K562 (cell line): ENCODE results near the gene CHN2. TPM values are rescaled to one million over a fixed set of nuclear protein-coding genes. Genes with fewer than 3 reads are reported as not detected.

Experiments used
- ATAC-seq: fragments of 200-7000 bp; cut with Tn5 transposase; 3 replicates; pipeline ENCODE4 v1.9.1; 2020; ENCODE audit warnings: moderate library complexity
- BruUV-seq: library from RNA; stranded (reverse); fragments of 400-500 nt; replicated peaks from 2 replicates; lab custom pipeline; 2021; lab: Mats Ljungman, UMichigan
- CTCF ChIA-PET: fragments of 300-600 bp; formaldehyde crosslinking; extraction: SDS; loops from one replicate; lab custom pipeline; 2021; ENCODE audit warnings: low intra/inter-chr PET ratio; lab: Yijun Ruan, JAX
- POLR2A ChIA-PET: fragments of 300-600, 350-650 bp; sonication (Branson Sonifier 250); formaldehyde crosslinking; extraction: SDS; loops from one replicate; lab custom pipeline; 2021; ENCODE audit warnings: antibody characterized with exemption, inconsistent platforms; lab: Yijun Ruan, JAX
- DNase-seq, 4 experiments: peaks; one replicate each; pipeline versions ENCODE4 v3.0.0 to v3.0.0-alpha.2; 2011 to 2018; ENCODE audit warnings: low spot score in 3 of 4, mixed read lengths in 3 of 4; ENCODE audit errors: extremely low read depth in 1 of 4
- FAIRE-seq: peaks from 2 replicates; lab custom pipeline; 2011; peaks lifted over from hg19 to GRCh38; lab: Jason Lieb, UNC
- H2AFZ ChIP-seq: 2 replicates; pipeline ENCODE4 v1.6.0; 2011; ENCODE audit warnings: low read depth, low read length, control low read depth, inconsistent platforms
- H3K27ac ChIP-seq: fragments of 200-600 bp; 3 replicates; pipeline ENCODE4 v1.8.0; 2011; ENCODE audit warnings: low read depth, mild to moderate bottlenecking, control low read depth, inconsistent platforms, low read length, moderate library complexity, mixed read lengths; ENCODE audit errors: extremely low read depth
- H3K27me3 ChIP-seq, 2 experiments: fragments of 300-600 bp in 1 of 2; 2 replicates in 1 of 2; 3 replicates in 1 of 2; pipeline versions ENCODE4 v1.6.0 to v1.8.0; 2011; ENCODE audit warnings: inconsistent platforms in 2 of 2, low read length in 2 of 2, mild to moderate bottlenecking in 1 of 2, mixed read lengths in 1 of 2, moderate library complexity in 1 of 2; ENCODE audit not compliant: control insufficient read depth in 2 of 2, insufficient read depth in 2 of 2
- H3K36me3 ChIP-seq: fragments of 300-600 bp; 3 replicates; pipeline ENCODE4 v1.8.0; 2011; ENCODE audit warnings: mild to moderate bottlenecking, low read length, inconsistent platforms; ENCODE audit not compliant: control insufficient read depth, insufficient read depth
- H3K4me1 ChIP-seq, 2 experiments: fragments of 200-600 bp in 1 of 2; replicated peaks in 1 of 2; 2 replicates in 1 of 2; 3 replicates in 1 of 2; pipeline versions ENCODE4 v1.5.1 to v1.8.0; 2011; ENCODE audit warnings: inconsistent platforms in 2 of 2, low read length in 2 of 2, mild to moderate bottlenecking in 1 of 2, mixed read lengths in 1 of 2, moderate library complexity in 1 of 2; ENCODE audit not compliant: control insufficient read depth in 2 of 2, insufficient read depth in 2 of 2
- H3K4me2 ChIP-seq: 2 replicates; pipeline ENCODE4 v1.6.1; 2011; ENCODE audit warnings: low read length, control low read depth, inconsistent platforms, mixed read lengths; ENCODE audit not compliant: insufficient read depth
- H3K4me3 ChIP-seq: fragments of 200-600 bp; sonication (generic), shearing (Covaris generic); 2 replicates; pipeline ENCODE4 v1.5.1; 2016; ENCODE audit warnings: control low read depth, inconsistent platforms
- H3K79me2 ChIP-seq: fragments of 200-600 bp; 3 replicates; pipeline ENCODE4 v1.8.0; 2011; ENCODE audit warnings: low read length, inconsistent platforms; ENCODE audit not compliant: control insufficient read depth, insufficient read depth
- H3K9ac ChIP-seq, 2 experiments: 2 replicates each; pipeline versions ENCODE4 v1.6.0 to v1.6.1; 2011; ENCODE audit warnings: low read depth in 2 of 2, low read length in 2 of 2, control low read depth in 1 of 2, inconsistent platforms in 1 of 2, mild to moderate bottlenecking in 1 of 2, mixed read lengths in 1 of 2; ENCODE audit not compliant: insufficient read depth in 1 of 2
- H3K9me1 ChIP-seq: one replicate; pipeline ENCODE4 v1.6.0; 2011; ENCODE audit warnings: inconsistent platforms, mild to moderate bottlenecking, low read length, moderate library complexity; ENCODE audit not compliant: control insufficient read depth, insufficient read depth
- H3K9me3 ChIP-seq: replicated peaks from 2 replicates; pipeline ENCODE4 v1.5.1; 2011; ENCODE audit warnings: low read depth, low read length, inconsistent platforms; ENCODE audit not compliant: control insufficient read depth, insufficient read depth
- H4K20me1 ChIP-seq: replicated peaks from 2 replicates; pipeline ENCODE4 v1.6.1; 2011; ENCODE audit warnings: low read length, inconsistent platforms, mixed read lengths; ENCODE audit not compliant: control insufficient read depth, insufficient read depth
- CBX2 ChIP-seq: fragments of 200-600 bp; sonication (generic); IDR thresholded peaks from one replicate; pipeline ENCODE4 v1.6.1; 2012; ENCODE audit warnings: mild to moderate bottlenecking, low read length, inconsistent platforms; ENCODE audit not compliant: insufficient read depth, poor library complexity, severe bottlenecking
- FOXM1 ChIP-seq, 2 experiments: fragments of 450-650 bp in 1 of 2; sonication (generic) in 1 of 2; formaldehyde crosslinking in 1 of 2; IDR thresholded peaks; 2 replicates each; pipeline versions ENCODE4 v1.6.1 to v1.9.0; 2017 to 2022; ENCODE audit warnings: low read depth in 2 of 2, mild to moderate bottlenecking in 2 of 2, missing genetic modification reagents in 1 of 2, moderate library complexity in 1 of 2
- GATA2 ChIP-seq: sonication (generic); formaldehyde crosslinking; IDR thresholded peaks from 2 replicates; pipeline ENCODE4 v1.4.0; 2020; ENCODE audit warnings: mild to moderate bottlenecking, missing genetic modification reagents
- HNRNPL ChIP-seq: fragments of 200-400 bp; formaldehyde crosslinking; IDR thresholded peaks from 2 replicates; pipeline ENCODE4 v1.6.1; 2017; ENCODE audit warnings: low read depth, mild to moderate bottlenecking, low read length
- HOXB6 ChIP-seq: fragments of 250-450 bp; sonication (Bioruptor Pico); IDR thresholded peaks from 2 replicates; pipeline ENCODE4 v1.5.1; 2022; ENCODE audit warnings: mild to moderate bottlenecking, borderline replicate concordance
- MAFG ChIP-seq: fragments of 450-650 bp; conservative IDR thresholded peaks from 2 replicates; pipeline ENCODE4 v1.6.1; 2016; ENCODE audit warnings: missing genetic modification characterization, missing compliant biosample characterization
- MTA1 ChIP-seq: fragments of 450-650 bp; IDR thresholded peaks from 2 replicates; pipeline ENCODE4 v1.6.1; 2017; ENCODE audit warnings: borderline replicate concordance
- NCOA1 ChIP-seq: fragments of 450-650 bp; IDR thresholded peaks from 2 replicates; pipeline ENCODE4 v1.6.1; 2016; ENCODE audit warnings: low read depth
- PHF20 ChIP-seq: fragments of 450-650 bp; IDR thresholded peaks from 2 replicates; pipeline ENCODE4 v1.6.1; 2018; ENCODE audit not compliant: partially characterized antibody
- SNAPC5 ChIP-seq: fragments of 250-450 bp; sonication (Bioruptor Pico); IDR thresholded peaks from 2 replicates; pipeline ENCODE4 v1.8.0; 2021; ENCODE audit warnings: moderate library complexity, mild to moderate bottlenecking, inconsistent platforms
- TSC22D4 ChIP-seq: fragments of 450-650 bp; IDR thresholded peaks from 2 replicates; pipeline ENCODE4 v1.6.1; 2016; ENCODE audit warnings: missing genetic modification characterization, missing biosample characterization, control low read depth
- WHSC1 ChIP-seq: IDR thresholded peaks from one replicate; pipeline ENCODE4 v1.6.1; 2012; ENCODE audit warnings: low read length, control low read depth, inconsistent platforms
- ZNF280B ChIP-seq: fragments of 250-450 bp; sonication (Bioruptor Pico); IDR thresholded peaks from 2 replicates; pipeline ENCODE4 v1.5.1; 2021; ENCODE audit warnings: mild to moderate bottlenecking
- ZNF282 ChIP-seq: sonication (generic); formaldehyde crosslinking; IDR thresholded peaks from 2 replicates; pipeline ENCODE4 v1.8.1; 2023; ENCODE audit warnings: missing genetic modification reagents
- ZNF449 ChIP-seq: fragments of 250-450 bp; sonication (Bioruptor Pico); IDR thresholded peaks from 2 replicates; pipeline ENCODE4 v1.8.0; 2022; ENCODE audit warnings: moderate library complexity, mild to moderate bottlenecking, inconsistent platforms
- ZNF76 ChIP-seq: fragments of 250-450 bp; sonication (Bioruptor Pico); IDR thresholded peaks from 2 replicates; pipeline ENCODE4 v1.4.0; 2020; ENCODE audit warnings: mild to moderate bottlenecking, moderate library complexity, borderline replicate concordance
- WGBS: fragments of 100-300 bp; shearing (Covaris generic); methylation state at CpG from one replicate; pipeline ENCODE4 v1.1.6; 2016; ENCODE audit warnings: low coverage, mixed read lengths; ENCODE audit not compliant: insufficient coverage; ENCODE audit errors: missing lambda C conversion rate; 5-methylcytosine and 5-hydroxymethylcytosine counted together
- in situ Hi-C: fragments of 300-500 bp; cut with MboI; formaldehyde crosslinking; loops from 4 replicates; pipeline ENCODE4 v1.15.0; 2018; ENCODE audit warnings: inconsistent platforms, mixed read lengths
- intact Hi-C: fragments of 100-400 bp; cut with micrococcal nuclease; formaldehyde crosslinking; loops from 2 replicates; pipeline ENCODE4 v1.14.2; 2022
- polyA plus RNA-seq, 8 experiments: library from polyadenylated mRNA; depleted of rRNA in 4 of 8; stranded (reverse) in 5 of 8; unstranded in 3 of 8; fragments of >200 nt; fragmentation: Nextera tagmentation in 2 of 8; fragmentation: Illumina TruSeq in 1 of 8; extraction: Ambion mirVana in 2 of 8; extraction: Trizol in 1 of 8; gene quantifications; 2 replicates each; pipeline versions ENCODE4 v1.2.1 to v1.2.3, GENCODE V29; 2011 to 2014; ENCODE audit warnings: inconsistent platforms in 1 of 8, missing spikeins in 1 of 8
- total RNA-seq, 7 experiments: library from RNA; depleted of rRNA in 6 of 7; stranded (reverse); fragments of >200 nt in 6 of 7; fragmentation: Illumina TruSeq in 2 of 7; extraction: Trizol in 2 of 7; gene quantifications; 2 replicates each; pipeline versions ENCODE4 v1.2.1 to v1.2.3, GENCODE V29; 2011 to 2021; ENCODE audit warnings: low replicate concordance in 1 of 7

CHN2 gene
- total and polyA plus RNA-seq, 9 of the 15 experiments (the other 6 are each of a cell fraction or from before 2014, with no cell fraction given), result 0.12 to 2.1 (median 0.31) TPM; not detected in 1

GRCh38 chr7:29291723-29292618 is 97.4 kb downstream of the CHN2 start:
- ChIA-PET POLR2A (no interaction called here), CTCF (no interaction called here)
- TF ChIP-seq HOXB6 (CRISPR knock-in tag) (no peak), MAFG (no peak), MTA1 (no peak), CBX2 (no peak), GATA2 (CRISPR knock-in tag) (no peak), ZNF76 (CRISPR knock-in tag) (no peak), TSC22D4 (tag) (no peak), WHSC1 (no peak), ZNF449 (CRISPR knock-in tag) (no peak), FOXM1 (IDR thresholded peaks at IDR 0.05; ENCODE audit: low read depth) (no peak), FOXM1 (CRISPR knock-in tag; IDR thresholded peaks at IDR 0.05; ENCODE audit: low read depth) (no peak), HNRNPL (no peak), NCOA1 (no peak), SNAPC5 (CRISPR knock-in tag) (no peak), ZNF282 (no peak), PHF20 (no peak), ZNF280B (no peak)
- peaks cover 3 to 13% of the 10 kb centered on the region in 2 experiments; a peak in 3 of 5 replicates for H3K27me3 ChIP-seq
- in situ Hi-C loops, result no loop called here
- no peak overlapping the region for H3K27ac ChIP-seq
- no peaks in the 10 kb centered on the region for H3K79me2 ChIP-seq
- ATAC-seq, result no peak
- H3K9ac ChIP-seq, result no peak overlapping the region
- H3K4me2 ChIP-seq, result no peak overlapping the region
- no peaks in the 10 kb centered on the region for H3K9me1 ChIP-seq
- no TSS peak for BruUV-seq
- intact Hi-C loops, result no loop called here
- H2AFZ ChIP-seq, result no peak overlapping the region
- 2% methylated on average over 9 of the region's 9 CpGs for WGBS
- H3K4me1 ChIP-seq, result no peaks in the 10 kb centered on the region
- DNase-seq, result no peak
- H3K36me3 ChIP-seq, result no peaks in the 10 kb centered on the region
- no peaks in the 10 kb centered on the region for H4K20me1 ChIP-seq
- H3K4me3 ChIP-seq, result no peak overlapping the region
- no peaks in the 10 kb centered on the region for H3K9me3 ChIP-seq
- no peak for FAIRE-seq
